ENCODE data around the gene PRRC2B.

Gene PRRC2B

GRCh38 chr9:131436376-131436775, 42.5 kb downstream of the PRRC2B start:
- no peak for DNase-seq (ENCODE audit: low read depth)

GRCh38 chr9:131436865-131437271, 43.0 kb downstream of the PRRC2B start:
- no peak overlapping the region for H3K4me3 ChIP-seq (ENCODE audit: control insufficient read depth, low read depth, low read length)
- DNase-seq (ENCODE audit: low read depth) = no peak
- no peak for TF ChIP-seq CTCF (conservative IDR thresholded peaks at IDR 0.05; ENCODE audit: control insufficient read depth, insufficient read depth, low read depth, low read length)

More at GRCh38 chr9:131436376-131436775, 42.5 kb downstream of the PRRC2B start:
- no peak for TF ChIP-seq CTCF (conservative IDR thresholded peaks at IDR 0.05; ENCODE audit: control insufficient read depth, insufficient read depth, low read depth, low read length)
- no peak overlapping the region for H3K4me3 ChIP-seq (ENCODE audit: control insufficient read depth, low read depth, low read length)

DNA sequence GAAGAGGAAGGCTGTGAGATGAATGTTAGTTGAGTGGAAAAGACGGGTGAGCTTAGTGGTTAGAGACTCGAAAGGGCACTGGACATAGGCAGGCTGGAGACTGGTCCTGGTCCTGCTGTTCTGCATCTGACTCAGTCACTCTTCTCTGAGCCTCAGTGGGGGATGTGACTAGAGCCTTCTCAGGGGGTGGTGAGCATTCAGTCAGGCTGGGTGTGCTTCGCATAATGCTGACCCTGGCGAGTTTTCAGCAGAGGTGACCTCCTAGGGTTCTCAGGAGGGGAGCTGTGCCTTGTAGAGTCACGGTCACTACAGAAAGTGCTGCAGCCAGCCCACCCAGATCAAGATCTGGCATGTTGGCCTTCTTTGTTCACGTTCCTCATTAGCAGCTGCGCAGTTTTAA, 44.3 kb downstream of the PRRC2B start:
- DNase-seq (ENCODE audit: low read depth) = no peak
- H3K4me3 ChIP-seq (ENCODE audit: control insufficient read depth, low read depth, low read length) = no peak overlapping the region
- no peak for TF ChIP-seq CTCF (conservative IDR thresholded peaks at IDR 0.05; ENCODE audit: control insufficient read depth, insufficient read depth, low read depth, low read length)

- DNase-seq (ENCODE audit: low read depth) = no peak
- no peak overlapping the region for H3K4me3 ChIP-seq (ENCODE audit: control insufficient read depth, low read depth, low read length)
- TF ChIP-seq CTCF (conservative IDR thresholded peaks at IDR 0.05; ENCODE audit: control insufficient read depth, insufficient read depth, low read depth, low read length) = no peak
These were observed 45.3 kb downstream of the PRRC2B start for GRCh38 chr9:131439224-131439623.

GRCh38 chr9:131441441-131441840, 47.6 kb downstream of the PRRC2B start:
- H3K4me3 ChIP-seq (ENCODE audit: control insufficient read depth, low read depth, low read length) = no peak overlapping the region
- TF ChIP-seq CTCF (conservative IDR thresholded peaks at IDR 0.05; ENCODE audit: control insufficient read depth, insufficient read depth, low read depth, low read length) = no peak
- DNase-seq (ENCODE audit: low read depth) = no peak

- H3K4me3 ChIP-seq (ENCODE audit: control insufficient read depth, low read depth, low read length) = no peak overlapping the region
- no peak for TF ChIP-seq CTCF (conservative IDR thresholded peaks at IDR 0.05; ENCODE audit: control insufficient read depth, insufficient read depth, low read depth, low read length)
- DNase-seq (ENCODE audit: low read depth) = no peak
These were observed 48.5 kb downstream of the PRRC2B start for GRCh38 chr9:131442351-131442750.

DNA sequence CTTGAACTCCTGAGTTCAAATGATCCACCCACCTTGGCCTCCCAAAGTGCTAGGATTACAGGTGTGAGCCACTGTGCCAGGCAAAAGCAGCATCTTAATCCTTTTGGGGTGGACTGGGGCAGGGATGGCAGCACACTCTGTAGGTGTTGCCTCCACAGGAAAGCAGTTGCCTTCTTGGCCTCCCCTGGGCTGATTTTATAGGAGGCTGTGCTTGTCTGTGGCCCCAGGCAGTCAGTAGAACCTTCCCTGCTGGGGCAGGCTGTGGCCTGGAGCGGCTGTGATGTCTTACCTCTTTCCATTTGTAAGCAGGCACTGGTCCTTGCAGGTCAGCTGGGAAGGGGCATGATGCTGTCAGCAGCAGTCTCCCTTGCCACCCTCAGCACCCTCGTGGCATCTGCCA, 49.8 kb downstream of the PRRC2B start:
- DNase-seq (ENCODE audit: low read depth) = no peak

More for the DNA sequence above, 49.8 kb downstream of the PRRC2B start:
- no peak overlapping the region for H3K4me3 ChIP-seq (ENCODE audit: control insufficient read depth, low read depth, low read length)
- TF ChIP-seq CTCF (conservative IDR thresholded peaks at IDR 0.05; ENCODE audit: control insufficient read depth, insufficient read depth, low read depth, low read length) = no peak
